ENCODE results near the gene GUSB. TPM values are rescaled to one million over a fixed set of nuclear protein-coding genes. Genes with fewer than 3 reads are reported as not detected.

GUSB gene
- total and polyA plus RNA-seq, 2 of the 8 experiments (the other 6 are each of a cell fraction or from before 2014, with no cell fraction given), result 43.6 to 71.3 TPM

- no peak overlapping the region for H4K8ac ChIP-seq (ENCODE audit: extremely low read depth, insufficient read depth, low read length)
- H3K4me2 ChIP-seq (ENCODE audit: insufficient read depth in 1 of 2, low read depth in 2 of 2, low read length in 2 of 2), result no peak overlapping the region
- FAIRE-seq (no peak), DNase-seq (ENCODE audit: low read depth in 1 of 2, low spot score in 2 of 2) (no peak)
- no peaks in the 10 kb centered on the region for H3K27me3 ChIP-seq (replicated peaks in 1 of 4; ENCODE audit: control insufficient read depth in 3 of 4, extremely low read depth in 1 of 4, insufficient read depth in 3 of 4, low read length in 3 of 4)
- no peak overlapping the region for H2BK20ac ChIP-seq (ENCODE audit: low read length)
- H3K36me3 ChIP-seq (ENCODE audit: control insufficient read depth in 2 of 4, insufficient read depth in 4 of 4, low read length in 3 of 4), result no peaks in the 10 kb centered on the region
- ChIA-PET CTCF (ENCODE audit: partially characterized antibody) (interaction anchor here (0.6 to 1.2 kb wide), 4 partner anchors 8 to 965 kb away, joined by 3 to 4 read pairs (median 3); no protein-coding TSS in a partner anchor), POLR2A (ENCODE audit: partially characterized antibody) (interaction anchor here (1.0 kb wide), 1 partner anchor 8 kb away, joined by 3 read pairs; no protein-coding TSS in a partner anchor)
- no peak overlapping the region for H3K14ac ChIP-seq (ENCODE audit: insufficient read length)
- no peak overlapping the region for H3K9ac ChIP-seq (replicated peaks in 1 of 4; ENCODE audit: extremely low read depth in 1 of 4, low read depth in 3 of 4, low read length in 3 of 4)
- no peak overlapping the region for H3K56ac ChIP-seq (replicated peaks; ENCODE audit: insufficient read length, low read depth, low read length)
- no peak overlapping the region for H4K5ac ChIP-seq (ENCODE audit: insufficient read length, low read depth, low read length)
- H2BK12ac ChIP-seq (ENCODE audit: low read depth, low read length), result no peak overlapping the region
- H3K23me2 ChIP-seq (ENCODE audit: low read depth, low read length), result no peaks in the 10 kb centered on the region
- H4K20me1 ChIP-seq (replicated peaks in 1 of 2; ENCODE audit: control insufficient read depth in 1 of 2, insufficient read depth in 2 of 2, low read length in 2 of 2), result no peaks in the 10 kb centered on the region
- H3K9me3 ChIP-seq (ENCODE audit: insufficient read depth in 2 of 2, low read depth in 1 of 2, low read length in 1 of 2), result no peaks in the 10 kb centered on the region
- no peak overlapping the region for H3K27ac ChIP-seq (ENCODE audit: low read depth, low read length)
- no peak overlapping the region for H3K4ac ChIP-seq (replicated peaks; ENCODE audit: insufficient read length, low read depth, low read length)
- no peaks in the 10 kb centered on the region for H3K4me1 ChIP-seq (replicated peaks in 1 of 4; ENCODE audit: control insufficient read depth in 3 of 4, insufficient read depth in 4 of 4, low read length in 3 of 4)
- no peak overlapping the region for H3K4me3 ChIP-seq (ENCODE audit: extremely low read depth in 1 of 4, insufficient read depth in 2 of 4, low read depth in 3 of 4, low read length in 4 of 4)
- no peak overlapping the region for H2BK5ac ChIP-seq (ENCODE audit: low read depth, low read length)
- no peak overlapping the region for H2BK15ac ChIP-seq (ENCODE audit: low read length)
- H3K18ac ChIP-seq (ENCODE audit: extremely low read depth, low read length), result no peak overlapping the region
- H3K79me1 ChIP-seq (ENCODE audit: low read depth, low read length), result no peaks in the 10 kb centered on the region
- no peak overlapping the region for H2AK5ac ChIP-seq (ENCODE audit: low read depth, low read length)
- H3K23ac ChIP-seq (ENCODE audit: insufficient read length), result no peak overlapping the region
- H3K79me2 ChIP-seq (ENCODE audit: control insufficient read depth in 1 of 2, insufficient read depth in 2 of 2, low read length in 2 of 2), result no peaks in the 10 kb centered on the region
- 85% methylated on average over 3 of the region's 3 CpGs; no CpG with 5 or more reads in 1 of the 2 experiments for WGBS, 2 experiments (ENCODE audit: extremely low coverage in 1 of 2, insufficient coverage in 1 of 2, insufficient read length in 1 of 2, insufficient replicate concordance in 2 of 2, low coverage in 1 of 2, low lambda C conversion rate in 2 of 2, missing lambda C conversion rate in 1 of 2)
- H2AFZ ChIP-seq (ENCODE audit: low read length), result no peak overlapping the region
- no peak overlapping the region for H4K91ac ChIP-seq (replicated peaks; ENCODE audit: insufficient read length, low read length)
- no peak overlapping the region for H2BK120ac ChIP-seq (replicated peaks; ENCODE audit: low read depth, low read length)
- TF ChIP-seq NANOG (IDR thresholded peaks at IDR 0.05; ENCODE audit: insufficient read depth, low read depth, low read length, poor library complexity, severe bottlenecking) (no peak), EP300 (IDR thresholded peaks at IDR 0.05; ENCODE audit: borderline replicate concordance in 1 of 2, low read depth in 2 of 2, low read length in 2 of 2) (no peak), SIRT6 (IDR thresholded peaks at IDR 0.05; ENCODE audit: low read length) (no peak), CTCF (IDR thresholded peaks at IDR 0.05; ENCODE audit: control extremely low read depth in 1 of 3, insufficient read depth in 1 of 3, low read depth in 1 of 3, low read length in 3 of 3) (no peak), JUND (IDR thresholded peaks at IDR 0.05; ENCODE audit: low read length) (no peak), CEBPB (IDR thresholded peaks at IDR 0.05; ENCODE audit: low read depth, low read length) (no peak), RXRA (IDR thresholded peaks at IDR 0.05; ENCODE audit: insufficient read depth, low read depth, low read length) (no peak), TEAD4 (IDR thresholded peaks at IDR 0.05; ENCODE audit: low read depth, low read length) (no peak), SIN3A (conservative IDR thresholded peaks at IDR 0.05 in 1 of 2, IDR thresholded peaks at IDR 0.05 in 1 of 2; ENCODE audit: low read depth in 1 of 2, low read length in 2 of 2) (no peak), TAF1 (IDR thresholded peaks at IDR 0.05; ENCODE audit: low read depth, low read length) (no peak), HDAC2 (IDR thresholded peaks at IDR 0.05; ENCODE audit: borderline replicate concordance in 1 of 2, low read depth in 2 of 2, low read length in 2 of 2) (no peak)
Measured at GRCh38 chr7:65989694-65990080, 7.7 kb upstream of the GUSB start.

All from H1 (cell line).